Measurements from ENCODE around the gene CPLX3.

- no peak for TF ChIP-seq CTCF (IDR thresholded peaks at IDR 0.05)
- TF ChIP-seq EP300 (IDR thresholded peaks at IDR 0.05): no peak
Observed at GRCh38 chr15:74779162-74779648, 47.2 kb upstream of the CPLX3 start.
